CD4-positive, alpha-beta T cell treated with Interleukin-15 for 4 hours (primary cell): ENCODE results near the gene KRTAP9-3.
"Not testable (repeated sequence)": the region's sequence is repeated elsewhere in the genome, so short reads cannot be mapped to it uniquely, and the experiment has no call there.

Experiments used
- DNase-seq: peaks from one replicate; pipeline ENCODE4 v3.0.0-alpha.2; 2020; ENCODE audit warnings: low spot score

KRTAP9-3 gene

GRCh38 chr17:41232399-41233105 lies at the start of gene KRTAP9-3:
TSS of gene KRTAP9-3 (plus strand) at chr17:41232449. CDS start at chr17:41232502, 53 bp downstream.
- DNase-seq = not testable (repeated sequence)

- no peak for DNase-seq
Measured at GRCh38 chr17:41184480-41184961, 47.7 kb upstream of the KRTAP9-3 start, which contains the start of gene KRTAP4-1. TSS of gene KRTAP4-1 (minus strand) at chr17:41184911. CDS start at chr17:41184854, 57 bp downstream.

GRCh38 chr17:41185001-41185400 lies 47.2 kb upstream of the KRTAP9-3 start:
- no peak for DNase-seq

GRCh38 chr17:41186872-41187271 lies 45.4 kb upstream of the KRTAP9-3 start:
- no peak for DNase-seq

GRCh38 chr17:41189837-41190318 lies 42.4 kb upstream of the KRTAP9-3 start, which contains the start of gene KRTAP9-1:
TSS of gene KRTAP9-1 (plus strand) at chr17:41189887. CDS start at chr17:41189887, 0 bp downstream.
- not testable (repeated sequence) for DNase-seq

GRCh38 chr17:41190328-41190727 lies 41.9 kb upstream of the KRTAP9-3 start:
- DNase-seq = no peak

GRCh38 chr17:41196068-41196467 lies 36.2 kb upstream of the KRTAP9-3 start:
- DNase-seq = no peak

- no peak for DNase-seq
Measured at GRCh38 chr17:41199421-41200078, 32.7 kb upstream of the KRTAP9-3 start.

- no peak for DNase-seq
Measured at GRCh38 chr17:41211845-41212466, 20.3 kb upstream of the KRTAP9-3 start.

GRCh38 chr17:41212524-41213169 lies 19.6 kb upstream of the KRTAP9-3 start:
- no peak for DNase-seq

- no peak for DNase-seq
Measured at GRCh38 chr17:41215681-41216080, 16.6 kb upstream of the KRTAP9-3 start.

GRCh38 chr17:41223821-41224220 lies 8.4 kb upstream of the KRTAP9-3 start:
- no peak for DNase-seq

GRCh38 chr17:41226051-41226450 lies 6.2 kb upstream of the KRTAP9-3 start:
- no peak for DNase-seq

GRCh38 chr17:41226598-41227095 lies 5.6 kb upstream of the KRTAP9-3 start, which contains the start of gene KRTAP9-2:
TSS of gene KRTAP9-2 (plus strand) at chr17:41226648. CDS start at chr17:41226655, 7 bp downstream.
- DNase-seq = not testable (repeated sequence)

- no peak for DNase-seq
Measured at GRCh38 chr17:41230094-41230493, 2.2 kb upstream of the KRTAP9-3 start.

GRCh38 chr17:41231731-41232130 lies 518 bp upstream of the KRTAP9-3 start:
- no peak for DNase-seq

GRCh38 chr17:41237116-41237515 lies 4.9 kb downstream of the KRTAP9-3 start:
- DNase-seq = not testable (repeated sequence)

- DNase-seq = not testable (repeated sequence)
Measured at GRCh38 chr17:41237949-41238437, 5.7 kb downstream of the KRTAP9-3 start, which contains the start of gene KRTAP9-8. TSS of gene KRTAP9-8 (plus strand) at chr17:41237999. CDS start at chr17:41238052, 53 bp downstream.

GRCh38 chr17:41246995-41247787 lies 14.9 kb downstream of the KRTAP9-3 start:
- DNase-seq = not testable (repeated sequence)

- DNase-seq = not testable (repeated sequence)
Measured at GRCh38 chr17:41249637-41250240, 17.5 kb downstream of the KRTAP9-3 start, which contains the start of gene KRTAP9-4. TSS of gene KRTAP9-4 (plus strand) at chr17:41249687. CDS start at chr17:41249721, 34 bp downstream.
